ENCODE data around the gene LIMS2. TPM values are rescaled to one million over a fixed set of nuclear protein-coding genes. Genes with fewer than 3 reads are reported as not detected.

Gene LIMS2
- total RNA-seq, 1 donor from 2014 or later, result 3.6 TPM

DNA sequence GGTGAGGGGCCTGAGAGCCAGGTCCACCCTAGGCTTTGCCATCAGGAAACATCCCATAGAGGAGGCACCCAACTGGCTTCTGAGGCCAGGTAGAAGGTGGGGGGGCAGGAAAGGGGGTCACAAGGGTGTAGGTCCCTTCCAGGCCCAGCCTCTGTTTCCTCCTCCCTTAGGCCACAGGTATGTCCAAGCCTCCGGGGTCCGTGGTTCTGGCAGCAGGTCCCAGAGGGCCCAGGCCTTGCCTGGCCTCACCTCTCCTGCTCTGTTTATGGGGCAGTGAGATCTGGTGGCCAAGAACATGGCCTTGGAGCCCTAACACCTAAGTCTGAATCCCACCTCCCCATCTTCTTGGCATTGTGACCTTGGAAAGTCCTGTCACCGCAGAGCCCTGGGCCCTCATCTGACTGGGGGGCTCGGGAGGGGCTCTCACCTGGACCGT is 51.0 kb downstream of the LIMS2 start:
- DNase-seq (ENCODE audit: low read depth in 2 of 2), result no peak

- peak in 1 of 2 donors; percentile 52 for DNase-seq (ENCODE audit: low read depth in 2 of 2)
These were observed 51.7 kb downstream of the LIMS2 start for GRCh38 chr2:127623388-127624319.

GRCh38 chr2:127622561-127623387 is 52.6 kb downstream of the LIMS2 start:
- no peak for DNase-seq (ENCODE audit: low read depth in 2 of 2)

DNA sequence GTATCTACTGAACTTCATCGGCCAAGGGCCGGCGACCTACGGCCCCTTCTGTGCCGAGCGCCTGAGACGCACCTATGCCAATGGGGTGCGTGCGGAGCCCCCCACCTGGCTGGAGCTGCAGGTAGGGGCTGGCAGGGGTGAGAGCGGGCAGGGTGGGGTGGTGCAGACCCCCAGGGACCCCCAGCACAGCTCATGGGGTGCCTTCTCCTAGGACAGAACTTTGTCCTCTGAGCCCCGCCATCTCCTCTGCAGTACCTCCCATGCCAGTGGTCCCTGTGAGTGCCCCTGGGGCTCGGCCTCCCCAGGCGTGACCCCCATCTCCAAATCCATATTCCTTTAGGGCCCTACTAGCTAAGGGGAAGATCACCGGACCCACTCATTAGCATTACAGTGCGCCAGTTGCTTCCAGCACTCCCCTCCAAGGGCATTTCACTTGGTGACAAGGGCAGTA is 53.3 kb downstream of the LIMS2 start:
- DNase-seq (ENCODE audit: low read depth in 2 of 2), result no peak

- DNase-seq (ENCODE audit: low read depth in 2 of 2), result no peak
These were observed 54.5 kb downstream of the LIMS2 start for GRCh38 chr2:127620866-127621265.

DNA sequence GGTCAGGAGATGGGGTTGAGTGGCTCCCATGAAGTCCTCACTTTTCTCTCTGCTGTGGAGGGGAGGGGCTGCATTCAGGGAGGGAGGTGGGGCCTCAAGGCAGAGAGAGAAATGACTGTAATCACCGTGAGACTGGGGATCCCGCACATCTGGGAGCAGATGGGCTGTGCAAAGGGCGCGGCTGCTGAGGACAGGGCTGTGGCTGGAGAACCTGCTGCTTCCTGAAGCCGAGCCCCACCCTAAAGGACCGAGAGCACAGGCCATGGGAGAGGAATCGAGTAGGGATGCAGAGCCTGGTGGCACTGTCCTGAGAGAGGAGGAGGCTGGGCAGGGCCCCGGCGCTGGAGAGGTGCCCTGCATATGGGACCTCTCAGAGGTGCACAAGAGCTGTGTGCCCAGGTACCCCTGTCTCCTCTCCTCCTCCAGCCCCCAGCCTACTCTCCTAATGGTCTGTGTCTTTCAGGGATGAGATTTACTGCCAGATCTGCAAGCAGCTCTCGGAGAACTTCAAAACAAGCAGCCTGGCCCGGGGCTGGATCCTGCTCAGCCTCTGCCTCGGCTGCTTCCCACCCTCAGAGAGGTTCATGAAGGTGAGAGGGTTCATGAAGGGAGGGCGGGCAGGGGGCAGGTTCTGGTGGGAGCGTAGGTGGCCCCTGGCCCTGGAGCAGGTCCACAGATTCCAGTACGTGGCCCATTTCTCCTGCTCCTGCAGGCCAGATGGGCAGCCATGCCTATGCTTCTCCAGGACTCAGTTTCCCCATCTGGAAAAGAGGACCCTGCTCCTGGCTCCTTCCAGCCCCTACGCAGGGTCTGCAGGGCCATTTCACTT is 55.2 kb downstream of the LIMS2 start:
- no peak for DNase-seq (ENCODE audit: low read depth in 2 of 2)

- no peak for DNase-seq (ENCODE audit: low read depth in 2 of 2)
These were observed 56.1 kb downstream of the LIMS2 start for GRCh38 chr2:127619203-127619590.

DNA sequence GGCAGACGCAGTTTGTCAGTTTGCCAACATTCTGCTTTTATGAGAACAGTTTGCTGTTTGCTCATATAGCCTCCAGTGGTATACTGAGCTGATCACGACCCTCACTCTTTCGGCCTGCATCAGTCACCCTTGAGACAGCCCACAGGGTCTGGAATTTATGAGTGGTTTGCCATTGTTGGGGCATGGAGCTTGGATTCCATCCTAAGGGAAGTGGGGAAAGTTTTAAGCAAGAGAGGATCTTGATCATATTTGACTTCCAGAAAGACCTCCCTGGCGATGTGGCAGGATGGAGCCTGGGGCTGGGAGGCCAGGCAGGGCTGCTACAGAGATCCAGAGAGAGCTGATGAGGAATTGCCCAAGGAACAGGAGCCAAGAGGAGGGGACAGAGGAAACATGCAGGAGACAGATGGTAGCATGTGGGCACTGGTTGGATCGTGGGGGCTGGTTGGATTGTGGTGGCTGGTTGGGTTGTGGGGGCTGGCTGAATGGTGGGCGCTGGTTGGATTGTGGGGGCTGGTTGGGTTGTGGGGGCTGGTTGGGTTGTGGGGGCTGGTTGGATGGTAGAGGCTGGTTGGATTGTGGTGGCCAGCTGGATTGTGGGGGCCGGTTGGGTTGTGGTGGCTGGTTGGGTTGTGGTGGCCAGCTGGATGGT is 56.7 kb downstream of the LIMS2 start:
- DNase-seq (ENCODE audit: low read depth in 2 of 2), result no peak

DNA sequence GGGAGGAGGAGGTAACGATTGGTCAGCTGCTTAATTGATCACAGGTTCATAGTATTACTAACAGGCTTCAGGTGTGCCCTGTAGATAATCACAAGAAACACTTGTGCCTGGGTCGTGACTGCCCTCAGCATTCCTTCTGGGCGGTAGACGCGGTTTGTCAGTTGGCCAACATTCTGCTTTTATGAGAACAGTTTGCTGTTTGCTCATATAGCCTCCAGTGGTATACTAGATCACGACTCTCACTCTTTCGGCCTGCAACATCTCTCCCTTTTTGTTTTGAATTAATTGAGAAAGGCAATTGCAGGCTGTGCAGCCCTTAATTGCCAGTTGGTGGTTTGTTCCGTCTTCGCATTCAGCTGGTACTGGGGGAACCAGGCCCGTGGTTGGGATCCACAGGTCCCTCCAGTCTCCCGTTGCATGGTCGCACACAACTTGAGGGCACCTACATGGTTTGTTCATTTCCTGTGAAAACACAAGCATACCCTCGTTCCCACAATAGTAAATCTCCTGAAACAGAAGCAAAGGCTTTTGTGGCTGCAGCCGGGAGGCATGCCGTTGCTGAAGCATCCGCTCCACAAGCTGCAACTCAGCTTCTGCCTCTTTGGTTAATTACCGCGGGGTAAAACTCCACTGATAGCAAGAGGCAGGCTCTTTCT is 59.7 kb downstream of the LIMS2 start:
- DNase-seq (ENCODE audit: low read depth in 2 of 2), result no peak

DNA sequence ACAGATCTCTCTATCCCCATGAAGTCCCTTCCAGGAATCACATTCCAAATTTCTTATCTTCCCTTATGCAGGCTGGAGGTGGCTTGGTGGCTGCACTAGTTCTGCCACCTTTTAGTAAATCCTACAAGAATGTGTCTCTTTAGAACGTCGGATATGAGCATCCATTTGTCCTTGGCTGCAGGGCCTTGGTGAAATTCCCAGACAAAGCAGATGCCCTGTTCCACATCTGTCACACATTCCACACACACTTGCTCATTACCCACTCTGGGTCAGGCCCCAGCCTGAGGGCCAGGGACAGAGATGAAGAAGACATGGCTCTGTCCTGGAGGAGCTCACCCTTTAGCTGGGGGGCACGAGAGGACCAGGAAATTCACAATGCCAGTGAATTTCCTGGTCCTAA is 60.6 kb downstream of the LIMS2 start:
- DNase-seq (ENCODE audit: low read depth in 2 of 2), result no peak

- DNase-seq (ENCODE audit: low read depth in 2 of 2), result no peak
These were observed 61.1 kb downstream of the LIMS2 start for GRCh38 chr2:127614246-127614645.

GRCh38 chr2:127612111-127612822 is 63.1 kb downstream of the LIMS2 start:
- no peak for DNase-seq (ENCODE audit: low read depth in 2 of 2)

DNA sequence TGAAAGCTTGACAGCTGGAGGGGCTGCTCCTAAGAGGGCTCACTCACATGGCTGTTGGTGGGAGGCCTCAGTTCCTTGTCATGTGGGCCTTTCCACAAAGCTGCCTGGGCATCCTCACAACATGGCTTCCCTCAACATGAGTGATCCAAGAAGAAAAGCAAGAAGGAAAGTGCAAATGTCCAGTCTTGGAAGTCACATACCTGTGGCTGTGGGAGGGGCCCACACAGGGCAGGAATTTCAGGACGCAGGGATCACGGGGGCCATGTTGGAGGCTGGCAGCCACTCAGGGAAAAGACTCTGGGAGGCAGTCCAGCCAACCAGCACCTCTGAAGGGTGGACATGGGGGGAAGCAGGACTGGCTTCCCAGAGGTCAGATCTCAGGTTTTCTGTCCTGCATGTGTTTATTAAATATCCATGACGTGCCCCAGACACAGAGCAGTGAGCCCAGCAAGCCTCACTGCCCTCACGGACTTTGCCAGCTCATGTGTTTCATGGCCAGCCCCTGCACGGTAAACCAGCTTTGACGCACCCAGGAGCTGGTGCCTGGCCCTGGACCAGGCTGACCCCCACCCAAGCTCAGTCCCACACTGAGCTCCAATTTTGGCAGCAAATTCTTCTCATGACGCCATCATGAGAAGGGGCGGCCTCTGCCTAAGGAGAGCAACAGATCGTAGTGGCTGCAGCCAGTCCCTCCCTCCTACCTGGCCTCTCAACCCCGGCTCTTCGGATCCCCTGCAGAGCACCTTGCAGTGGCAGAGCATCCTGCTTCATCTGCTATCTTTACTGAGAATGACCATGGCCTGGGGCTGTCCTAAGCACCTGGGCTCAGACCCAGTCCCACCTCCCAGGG is 64.0 kb downstream of the LIMS2 start:
- no peak for DNase-seq (ENCODE audit: low read depth in 2 of 2)

GRCh38 chr2:127610561-127610960 is 64.8 kb downstream of the LIMS2 start:
- DNase-seq (ENCODE audit: low read depth in 2 of 2), result no peak

- DNase-seq (ENCODE audit: low read depth in 2 of 2), result no peak
These were observed 65.5 kb downstream of the LIMS2 start for GRCh38 chr2:127609818-127610217.

DNA sequence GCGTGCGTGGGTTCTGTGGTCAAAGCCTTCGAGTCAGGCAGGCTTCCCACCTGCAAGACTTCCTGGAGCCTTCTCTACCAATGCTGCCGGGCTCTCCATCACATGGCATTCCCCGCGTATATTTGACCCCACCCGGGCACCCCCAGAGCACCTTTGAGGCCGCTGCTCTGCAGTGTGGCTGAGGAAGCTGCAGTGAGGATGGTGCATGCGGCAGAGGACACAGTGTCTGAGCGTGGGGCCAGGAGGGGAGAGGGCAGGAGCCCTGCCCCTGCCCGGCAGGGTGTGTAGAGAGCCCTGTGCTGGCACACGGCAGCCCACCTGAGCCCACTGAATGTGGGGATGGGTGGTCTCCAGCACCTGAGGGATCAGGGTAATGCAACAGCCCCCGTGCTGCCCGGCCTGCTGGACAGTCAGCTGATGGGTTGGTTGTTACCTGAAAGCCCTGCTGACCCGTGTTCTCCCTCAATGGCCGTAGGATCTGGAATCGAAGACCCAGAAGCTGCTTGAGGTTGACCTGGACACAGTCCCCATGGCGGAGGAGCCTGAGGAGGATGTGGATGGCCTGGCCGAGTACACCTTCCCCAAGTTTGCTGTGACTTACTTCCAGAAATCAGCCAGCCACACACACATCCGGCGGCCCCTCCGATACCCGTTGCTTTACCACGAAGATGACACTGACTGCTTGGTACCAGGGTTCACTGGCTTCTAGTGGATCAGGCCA is 66.1 kb downstream of the LIMS2 start:
- no peak for DNase-seq (ENCODE audit: low read depth in 2 of 2)

GRCh38 chr2:127608061-127609030 is 67.0 kb downstream of the LIMS2 start:
- no peak for DNase-seq (ENCODE audit: low read depth in 2 of 2)
